Measurements from ENCODE around the gene MYO5A. TPM values are rescaled to one million over a fixed set of nuclear protein-coding genes. Genes with fewer than 3 reads are reported as not detected.
"Not testable (repeated sequence)": the region's sequence is repeated elsewhere in the genome, so short reads cannot be mapped to it uniquely, and the experiment has no call there.

Gene MYO5A
- total and polyA plus RNA-seq, 9 of the 15 experiments (the other 6 are each of a cell fraction or from before 2014, with no cell fraction given), result 0.03 to 0.82 (median 0.40) TPM

DNA sequence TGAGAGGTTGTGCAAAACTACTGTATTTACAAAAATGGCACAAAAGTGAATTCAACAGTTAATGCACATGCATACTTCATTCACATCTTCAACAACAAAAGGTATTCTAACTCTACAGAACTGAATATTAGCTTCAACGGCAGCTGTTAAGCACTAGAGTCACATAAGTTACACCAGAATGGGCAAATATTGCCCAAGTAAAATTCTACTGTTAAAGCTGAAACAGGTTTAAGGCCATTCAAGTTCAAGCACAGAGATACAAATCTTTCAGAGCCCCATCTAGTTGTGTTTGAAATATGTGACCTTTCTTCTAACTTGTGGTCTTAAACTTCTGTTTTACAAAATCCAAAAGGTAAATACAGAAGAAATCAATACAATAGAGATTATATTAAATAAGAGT lies 22.5 kb upstream of the MYO5A start:
- FAIRE-seq; H3K27ac ChIP-seq (ENCODE audit: extremely low read depth, low read depth, low read length); H4K20me1 ChIP-seq (replicated peaks; ENCODE audit: control insufficient read depth, insufficient read depth, low read length); BruUV-seq (replicated peaks); in situ Hi-C loops (cut with MboI); H3K9me1 ChIP-seq (ENCODE audit: control insufficient read depth, insufficient read depth, low read length); H3K9ac ChIP-seq (ENCODE audit: insufficient read depth in 1 of 2, low read depth in 2 of 2, low read length in 2 of 2); CTCF ChIA-PET (ENCODE audit: low intra/inter-chr PET ratio); intact Hi-C loops (cut with micrococcal nuclease); H2AFZ ChIP-seq (ENCODE audit: low read depth, low read length); H3K27me3 ChIP-seq (ENCODE audit: control insufficient read depth in 2 of 2, insufficient read depth in 2 of 2, low read length in 2 of 2); H3K9me3 ChIP-seq (replicated peaks; ENCODE audit: control insufficient read depth, insufficient read depth, low read depth, low read length); DNase-seq (ENCODE audit: extremely low read depth in 1 of 4, low spot score in 3 of 4); H3K4me1 ChIP-seq (replicated peaks in 1 of 2; ENCODE audit: control insufficient read depth in 2 of 2, insufficient read depth in 2 of 2, low read length in 2 of 2); H3K4me2 ChIP-seq (ENCODE audit: insufficient read depth, low read length); ATAC-seq; H3K4me3 ChIP-seq: not testable (repeated sequence)
- H3K36me3 ChIP-seq (ENCODE audit: control insufficient read depth, insufficient read depth, low read length), result peaks cover 94% of the 10 kb centered on the region
- H3K79me2 ChIP-seq (ENCODE audit: control insufficient read depth, insufficient read depth, low read length), result peaks cover 32% of the 10 kb centered on the region
- POLR2A ChIA-PET, result interaction anchor here (0.7 to 1.8 kb wide), 3 partner anchors 8 to 270 kb away, joined by 3 to 4 read pairs (median 3); no protein-coding TSS in a partner anchor
- WGBS (ENCODE audit: insufficient coverage, low coverage, missing lambda C conversion rate), result 90% methylated on average over 1 of the region's 1 CpG

DNA sequence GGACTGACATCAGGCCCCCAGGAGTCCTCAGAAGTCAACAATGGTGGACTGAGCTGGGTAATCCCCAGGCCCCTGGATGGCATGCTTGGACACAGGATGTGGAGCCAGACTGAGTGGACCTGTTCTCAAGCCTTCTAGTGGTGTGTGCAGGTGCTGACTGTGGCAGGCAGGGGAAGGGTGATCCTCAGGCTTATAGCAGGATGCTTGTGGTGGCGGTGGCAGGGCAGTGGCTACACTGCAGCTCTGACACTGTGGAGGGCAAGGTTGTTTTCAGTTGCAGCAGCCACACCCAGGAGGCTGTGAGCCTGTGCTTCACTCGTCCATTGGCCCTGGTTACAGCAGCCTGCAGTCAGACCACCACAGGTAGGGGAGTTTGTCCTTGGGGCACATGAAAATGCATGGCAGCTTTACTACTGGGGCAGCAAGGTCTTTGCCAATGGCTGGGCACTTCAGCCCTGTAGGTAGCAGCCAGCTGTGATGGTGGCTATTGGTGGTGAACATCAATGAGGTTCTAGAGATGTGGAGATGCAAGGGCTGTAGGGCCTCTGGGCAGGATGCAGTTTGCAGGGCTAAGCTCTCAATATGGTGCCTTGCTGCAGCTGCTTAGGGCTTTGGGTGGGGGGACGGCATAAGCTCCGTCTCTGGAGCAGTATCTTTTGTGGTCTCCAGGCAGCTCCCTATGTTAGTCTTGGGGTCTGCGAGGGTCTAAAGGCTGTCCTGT lies 17.5 kb upstream of the MYO5A start:
- no peaks in the 10 kb centered on the region for H4K20me1 ChIP-seq (replicated peaks; ENCODE audit: control insufficient read depth, insufficient read depth, low read length)
- ChIA-PET CTCF (ENCODE audit: low intra/inter-chr PET ratio) (interaction anchor here (0.5 kb wide), 1 partner anchor 89 kb away, joined by 4 read pairs; no protein-coding TSS in a partner anchor), POLR2A (interaction anchor here (1.0 to 1.9 kb wide), 3 partner anchors 11 to 13 kb away, joined by 4 to 8 read pairs (median 7); no protein-coding TSS in a partner anchor)
- no peaks in the 10 kb centered on the region for H3K79me2 ChIP-seq (ENCODE audit: control insufficient read depth, insufficient read depth, low read length)
- no peaks in the 10 kb centered on the region for H3K9me3 ChIP-seq (replicated peaks; ENCODE audit: control insufficient read depth, insufficient read depth, low read depth, low read length)
- no peaks in the 10 kb centered on the region for H3K27me3 ChIP-seq (ENCODE audit: control insufficient read depth in 2 of 2, insufficient read depth in 2 of 2, low read length in 2 of 2)
- peaks cover 50% of the 10 kb centered on the region; the same call in 1 of the 3 replicates for H3K36me3 ChIP-seq (ENCODE audit: control insufficient read depth, insufficient read depth, low read length)
- ATAC-seq (peak; percentile 61), DNase-seq (ENCODE audit: extremely low read depth in 1 of 4, low spot score in 3 of 4) (no peak), FAIRE-seq (no peak)
- H3K4me1 ChIP-seq (replicated peaks in 1 of 2; ENCODE audit: control insufficient read depth in 2 of 2, insufficient read depth in 2 of 2, low read length in 2 of 2), result no peaks in the 10 kb centered on the region
- intact Hi-C loops (cut with micrococcal nuclease), result no loop called here
- 77% methylated on average over 5 of the region's 5 CpGs for WGBS (ENCODE audit: insufficient coverage, low coverage, missing lambda C conversion rate)
- no peak overlapping the region for H3K27ac ChIP-seq (ENCODE audit: extremely low read depth, low read depth, low read length)
- no peak overlapping the region for H3K9ac ChIP-seq (ENCODE audit: insufficient read depth in 1 of 2, low read depth in 2 of 2, low read length in 2 of 2)
- no peak overlapping the region for H3K4me3 ChIP-seq
- in situ Hi-C loops (cut with MboI), result no loop called here
- no TSS peak for BruUV-seq (replicated peaks)
- no peak overlapping the region for H2AFZ ChIP-seq (ENCODE audit: low read depth, low read length)
- no peak overlapping the region for H3K4me2 ChIP-seq (ENCODE audit: insufficient read depth, low read length)
- H3K9me1 ChIP-seq (ENCODE audit: control insufficient read depth, insufficient read depth, low read length), result no peaks in the 10 kb centered on the region
- no peak for TF ChIP-seq ZNF696 (CRISPR knock-in tag; conservative IDR thresholded peaks at IDR 0.05)
- TF ChIP-seq ARHGAP35 (IDR thresholded peaks at IDR 0.05; ENCODE audit: partially characterized antibody), result no peak
- no peak for TF ChIP-seq RBBP5 (IDR thresholded peaks at IDR 0.05; ENCODE audit: borderline replicate concordance, insufficient read depth, low read length, poor library complexity, severe bottlenecking)
- TF ChIP-seq MTA3 (IDR thresholded peaks at IDR 0.05; ENCODE audit: borderline replicate concordance), result no peak
- TF ChIP-seq SLC30A9 (CRISPR knock-in tag; IDR thresholded peaks at IDR 0.05), result no peak
- TF ChIP-seq, protein P1, sequence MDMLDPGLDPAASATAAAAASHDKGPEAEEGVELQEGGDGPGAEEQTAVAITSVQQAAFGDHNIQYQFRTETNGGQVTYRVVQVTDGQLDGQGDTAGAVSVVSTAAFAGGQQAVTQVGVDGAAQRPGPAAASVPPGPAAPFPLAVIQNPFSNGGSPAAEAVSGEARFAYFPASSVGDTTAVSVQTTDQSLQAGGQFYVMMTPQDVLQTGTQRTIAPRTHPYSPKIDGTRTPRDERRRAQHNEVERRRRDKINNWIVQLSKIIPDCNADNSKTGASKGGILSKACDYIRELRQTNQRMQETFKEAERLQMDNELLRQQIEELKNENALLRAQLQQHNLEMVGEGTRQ (CRISPR knock-in tag; IDR thresholded peaks at IDR 0.05), result no peak
- no peak for TF ChIP-seq ZBED1 (IDR thresholded peaks at IDR 0.05)
- TF ChIP-seq, protein P2, sequence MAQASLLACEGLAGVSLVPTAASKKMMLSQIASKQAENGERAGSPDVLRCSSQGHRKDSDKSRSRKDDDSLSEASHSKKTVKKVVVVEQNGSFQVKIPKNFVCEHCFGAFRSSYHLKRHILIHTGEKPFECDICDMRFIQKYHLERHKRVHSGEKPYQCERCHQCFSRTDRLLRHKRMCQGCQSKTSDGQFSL (CRISPR knock-in tag; IDR thresholded peaks at IDR 0.05), result no peak
- TF ChIP-seq, protein P2 (tag; IDR thresholded peaks at IDR 0.05), result no peak
- no peak for TF ChIP-seq ZNF57 (CRISPR knock-in tag; IDR thresholded peaks at IDR 0.05)
- TF ChIP-seq MCM7 (IDR thresholded peaks at IDR 0.05), result no peak
- TF ChIP-seq TEAD2 (tag; IDR thresholded peaks at IDR 0.05), result no peak
- TF ChIP-seq CCAR2 (IDR thresholded peaks at IDR 0.05; ENCODE audit: low read depth, low read length), result no peak
- peak; percentile 38; the same call in 1 of the 2 replicates for TF ChIP-seq MYNN (IDR thresholded peaks at IDR 0.05)
- TF ChIP-seq MYNN (CRISPR knock-in tag; IDR thresholded peaks at IDR 0.05), result no peak
- TF ChIP-seq PHB (CRISPR knock-in tag; IDR thresholded peaks at IDR 0.05), result no peak

Data from K562 (cell line).